Lower lobe of right lung (tissue), 2 donors: Measurements from ENCODE around the gene GPR3. TPM values are rescaled to one million over a fixed set of nuclear protein-coding genes. Genes with fewer than 3 reads are reported as not detected.

ENCODE experiments used
- ATAC-seq, 2 donors: fragments of 200-7000 bp; cut with Tn5 transposase; one replicate each; pipeline ENCODE4 v1.9.1; 2020 to 2022; ENCODE audit warnings: mild to moderate bottlenecking in 2 of 2, moderate library complexity in 2 of 2
- DNase-seq: peaks from one replicate; pipeline ENCODE4 v3.0.0-alpha.2; 2020
- H3K27ac ChIP-seq: fragments of 200-600 bp; one replicate; pipeline ENCODE4 v1.8.0; 2022
- H3K27me3 ChIP-seq: fragments of 200-600 bp; one replicate; pipeline ENCODE4 v1.8.0; 2022; ENCODE audit warnings: low read depth
- H3K36me3 ChIP-seq: fragments of 200-600 bp; one replicate; pipeline ENCODE4 v1.8.0; 2022; ENCODE audit warnings: mild to moderate bottlenecking
- H3K4me1 ChIP-seq: fragments of 200-600 bp; one replicate; pipeline ENCODE4 v1.8.0; 2022
- H3K4me3 ChIP-seq: fragments of 200-600 bp; one replicate; pipeline ENCODE4 v1.8.0; 2022; ENCODE audit warnings: mild to moderate bottlenecking
- H3K9me3 ChIP-seq: fragments of 200-600 bp; one replicate; pipeline ENCODE4 v1.8.0; 2022
- intact Hi-C: fragments of 100-400 bp; cut with DNase I; formaldehyde crosslinking; loops from one replicate; pipeline ENCODE4 v1.11.0; 2022
- total RNA-seq: library from RNA; stranded (reverse); fragmentation: NEBNext Ultra II Directional; extraction: Animal tissue kit (Norgen Biotek cat#: 25700); gene quantifications from one replicate; pipeline ENCODE4 v1.2.1, GENCODE V29; 2021
- TF ChIP-seq, protein P1 (sequence below): fragments of 200-600 bp; IDR thresholded peaks from one replicate; pipeline ENCODE4 v1.8.0; 2022; ENCODE audit warnings: antibody characterized with exemption, mild to moderate bottlenecking
- donor health status: DM: no; HTN: yes; CAD: no; lungs with severe emphysema.

Gene GPR3
- total RNA-seq, 1 donor from 2014 or later: 0.18 TPM

DNA sequence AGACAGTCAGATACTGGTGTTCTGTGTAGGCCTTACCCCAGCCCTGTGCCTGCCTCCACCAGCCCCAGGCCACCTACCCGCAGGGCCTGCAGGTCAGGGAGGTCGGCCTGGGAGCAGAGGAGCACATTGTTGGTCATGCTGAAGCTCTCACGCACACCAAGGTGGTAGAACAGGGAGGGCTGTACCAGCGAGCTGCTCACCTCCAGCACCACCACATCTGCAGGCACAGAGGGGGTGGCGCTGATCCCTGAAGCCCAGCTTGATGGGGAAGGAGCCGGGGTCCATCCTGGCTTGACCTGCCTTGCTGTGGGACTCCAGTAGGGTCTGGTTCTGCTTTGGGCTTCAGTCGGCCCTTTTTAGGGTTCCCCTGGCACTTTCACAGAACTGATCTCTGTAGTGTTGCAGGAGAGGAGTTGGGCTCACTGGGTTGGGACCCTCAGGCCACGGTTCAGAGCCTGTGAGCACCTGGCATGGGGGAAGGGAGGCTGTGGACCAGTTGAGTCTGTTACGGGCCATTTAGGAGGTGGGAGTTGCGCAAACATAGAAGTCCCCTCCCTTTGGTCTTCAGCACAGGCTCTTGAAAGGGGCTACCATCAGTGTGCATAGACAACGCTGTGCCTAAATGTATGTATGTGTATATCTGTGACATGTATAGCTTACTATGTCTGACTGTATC lies 27.6 kb upstream of the GPR3 start:
- Histone ChIP-seq H3K4me1 (peaks cover 46% of the 10 kb centered on the region), H3K27ac (peak overlapping the region; percentile 97), H3K4me3 (peak overlapping the region; percentile 79), H3K36me3 (peaks cover 52% of the 10 kb centered on the region), H3K9me3 (no peaks in the 10 kb centered on the region), H3K27me3 (no peaks in the 10 kb centered on the region)
- DNase-seq (no peak), ATAC-seq (no peak)
- intact Hi-C loops: no loop called here
- TF ChIP-seq, protein P1, sequence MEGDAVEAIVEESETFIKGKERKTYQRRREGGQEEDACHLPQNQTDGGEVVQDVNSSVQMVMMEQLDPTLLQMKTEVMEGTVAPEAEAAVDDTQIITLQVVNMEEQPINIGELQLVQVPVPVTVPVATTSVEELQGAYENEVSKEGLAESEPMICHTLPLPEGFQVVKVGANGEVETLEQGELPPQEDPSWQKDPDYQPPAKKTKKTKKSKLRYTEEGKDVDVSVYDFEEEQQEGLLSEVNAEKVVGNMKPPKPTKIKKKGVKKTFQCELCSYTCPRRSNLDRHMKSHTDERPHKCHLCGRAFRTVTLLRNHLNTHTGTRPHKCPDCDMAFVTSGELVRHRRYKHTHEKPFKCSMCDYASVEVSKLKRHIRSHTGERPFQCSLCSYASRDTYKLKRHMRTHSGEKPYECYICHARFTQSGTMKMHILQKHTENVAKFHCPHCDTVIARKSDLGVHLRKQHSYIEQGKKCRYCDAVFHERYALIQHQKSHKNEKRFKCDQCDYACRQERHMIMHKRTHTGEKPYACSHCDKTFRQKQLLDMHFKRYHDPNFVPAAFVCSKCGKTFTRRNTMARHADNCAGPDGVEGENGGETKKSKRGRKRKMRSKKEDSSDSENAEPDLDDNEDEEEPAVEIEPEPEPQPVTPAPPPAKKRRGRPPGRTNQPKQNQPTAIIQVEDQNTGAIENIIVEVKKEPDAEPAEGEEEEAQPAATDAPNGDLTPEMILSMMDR: no peak

DNA sequence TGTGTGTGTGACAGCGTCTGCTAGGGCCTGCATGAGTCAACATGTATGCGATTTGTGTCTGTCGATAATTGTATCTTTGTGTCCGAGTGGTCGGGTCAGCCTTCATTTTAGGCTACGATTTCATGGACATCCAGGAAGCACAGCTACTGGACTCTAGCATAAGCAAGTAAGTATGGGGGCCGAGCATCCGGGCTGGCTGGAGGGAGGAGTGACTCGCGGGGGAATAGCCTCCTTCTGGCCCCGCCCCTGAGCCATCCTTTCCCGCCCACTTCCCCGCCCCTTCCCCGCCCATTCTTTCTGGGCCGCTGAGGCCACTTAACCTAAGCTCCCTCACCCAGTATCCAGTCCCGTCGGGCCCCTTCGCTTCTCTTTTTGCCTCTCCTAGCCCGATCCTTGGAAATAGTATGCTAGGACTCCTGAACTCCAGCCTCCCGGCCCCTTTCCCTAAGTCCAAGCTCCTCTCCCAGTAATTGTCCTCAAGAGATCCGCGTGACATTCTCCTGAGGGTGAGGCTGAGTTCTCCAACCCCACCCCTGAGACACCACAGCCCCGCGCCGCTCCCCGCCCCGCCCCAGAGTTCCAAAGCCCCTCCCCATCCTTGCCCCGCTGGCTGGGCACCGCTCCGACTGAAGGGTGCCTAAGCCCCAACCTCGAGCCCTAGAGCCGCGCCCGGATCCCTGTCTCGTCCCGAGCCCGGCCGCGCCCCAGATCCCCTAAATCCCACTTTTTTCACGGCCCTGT lies 26.9 kb upstream of the GPR3 start:
- peak overlapping the region; percentile 79 for H3K4me3 ChIP-seq
- peak overlapping the region; percentile 97 for H3K27ac ChIP-seq
- intact Hi-C loops: no loop called here
- TF ChIP-seq, protein P1: no peak
- ATAC-seq (peak; percentile 85 to 86), DNase-seq (peak; percentile 91)
- H3K36me3 ChIP-seq: peaks cover 46% of the 10 kb centered on the region
- no peaks in the 10 kb centered on the region for H3K9me3 ChIP-seq
- peaks cover 50% of the 10 kb centered on the region for H3K4me1 ChIP-seq
- no peaks in the 10 kb centered on the region for H3K27me3 ChIP-seq

DNA sequence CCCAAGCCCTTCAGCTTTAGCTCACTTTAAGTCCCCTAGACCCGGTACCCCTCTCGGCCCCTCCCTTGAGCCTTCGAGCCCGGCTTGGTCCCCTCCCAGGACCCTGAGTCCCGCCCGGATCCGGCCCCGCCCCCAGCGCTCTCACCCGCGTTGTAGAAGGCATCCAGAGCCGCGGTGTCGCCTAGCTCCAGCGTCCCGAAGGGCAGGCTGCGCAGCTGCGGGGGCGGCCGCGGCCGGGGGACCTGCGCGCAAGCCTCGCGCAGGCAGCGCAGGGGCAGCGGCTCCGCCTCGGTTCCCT lies 26.4 kb upstream of the GPR3 start:
- H3K4me3 ChIP-seq: peak overlapping the region; percentile 79
- H3K36me3 ChIP-seq: peaks cover 41% of the 10 kb centered on the region
- ATAC-seq (peak; percentile 76 to 78), DNase-seq (peak; percentile 94)
- TF ChIP-seq, protein P1: no peak
- peak overlapping the region; percentile 97 for H3K27ac ChIP-seq
- H3K4me1 ChIP-seq: peaks cover 50% of the 10 kb centered on the region
- no peaks in the 10 kb centered on the region for H3K27me3 ChIP-seq
- no peaks in the 10 kb centered on the region for H3K9me3 ChIP-seq
- intact Hi-C loops: no loop called here

DNA sequence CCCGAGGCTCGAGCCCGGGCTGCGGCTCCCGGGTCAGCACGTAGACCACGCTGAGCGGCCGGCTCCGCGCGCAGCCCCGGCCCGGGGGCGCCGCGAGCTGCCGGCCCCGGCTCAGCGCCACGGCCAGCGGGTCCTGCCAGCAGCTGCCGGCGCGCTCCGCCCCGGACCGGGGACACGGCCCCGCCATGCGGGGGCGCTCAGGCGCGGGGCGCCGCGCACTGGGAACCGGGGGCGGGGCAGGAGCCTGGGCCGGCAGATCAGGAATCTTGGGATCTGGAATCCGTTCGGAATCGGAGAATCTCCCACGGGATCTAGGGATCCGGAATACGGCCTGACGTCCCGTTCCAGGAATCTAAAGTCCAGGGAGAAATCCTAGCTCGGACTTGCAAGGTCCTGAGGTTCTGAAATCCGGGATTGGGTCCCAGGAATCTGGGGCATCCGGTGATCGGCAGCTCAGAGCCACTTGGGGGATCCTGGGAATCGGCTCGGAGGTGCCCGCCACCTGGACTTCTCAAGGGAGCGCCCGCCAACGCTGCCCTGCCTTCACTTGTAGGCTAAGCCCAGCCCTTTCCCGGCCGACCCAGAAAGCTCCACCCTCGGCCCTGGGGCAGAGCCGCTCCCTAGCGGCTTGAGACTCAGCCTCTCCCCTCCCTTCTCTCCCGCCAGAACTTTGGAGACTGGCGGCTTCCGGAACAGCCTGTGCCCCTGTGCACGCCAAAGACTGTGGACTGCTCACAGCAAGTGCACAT lies 25.8 kb upstream of the GPR3 start, which contains the start of gene MAP3K6:
Gene MAP3K6 (minus strand): TSS at position 551 of the 749 bp plus-strand sequence. CDS start 364 bp downstream, at position 187.
- peak; percentile 95 for DNase-seq
- peaks cover 36% of the 10 kb centered on the region for H3K36me3 ChIP-seq
- TF ChIP-seq, protein P1: peak; percentile 36
- peak; percentile 85 to 87 for ATAC-seq
- intact Hi-C loops: no loop called here
- H3K27me3 ChIP-seq: no peaks in the 10 kb centered on the region
- H3K9me3 ChIP-seq: no peaks in the 10 kb centered on the region
- peaks cover 50% of the 10 kb centered on the region for H3K4me1 ChIP-seq
- peak within 1 kb of the TSS; percentile 97 for H3K27ac ChIP-seq
- H3K4me3 ChIP-seq: peak within 1 kb of the TSS; percentile 79

DNA sequence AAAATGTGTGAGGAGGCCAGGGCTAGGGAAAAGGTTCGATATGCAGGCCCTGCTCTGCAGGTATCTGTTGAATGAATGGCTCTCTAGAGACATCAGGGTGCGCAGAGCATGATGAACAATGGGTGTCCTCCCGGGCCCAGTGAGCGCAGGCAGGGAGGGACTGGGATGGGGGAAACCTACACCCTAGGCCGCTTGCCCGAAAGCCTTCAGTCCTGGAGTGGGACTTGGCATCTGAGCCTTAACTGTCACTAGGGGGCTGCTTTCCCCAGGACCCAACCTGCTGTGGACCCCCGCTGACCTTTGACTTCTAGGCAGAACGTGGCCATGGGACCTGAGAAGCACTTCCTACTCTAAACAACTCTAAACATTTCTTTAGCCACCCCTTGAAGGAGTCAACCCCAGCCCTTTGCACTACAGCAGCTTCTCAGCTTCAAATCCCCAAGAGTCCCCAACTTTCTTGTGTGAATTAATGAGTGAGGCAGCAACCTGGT lies 25.2 kb upstream of the GPR3 start:
- peak overlapping the region; percentile 79 for H3K4me3 ChIP-seq
- H3K4me1 ChIP-seq: peaks cover 50% of the 10 kb centered on the region
- no peaks in the 10 kb centered on the region for H3K27me3 ChIP-seq
- H3K9me3 ChIP-seq: no peaks in the 10 kb centered on the region
- ATAC-seq (no peak), DNase-seq (no peak)
- intact Hi-C loops: no loop called here
- peaks cover 30% of the 10 kb centered on the region for H3K36me3 ChIP-seq
- H3K27ac ChIP-seq: peak overlapping the region; percentile 97
- TF ChIP-seq, protein P1: no peak
